K562 (cell line): Measurements from ENCODE around the gene XRCC3. TPM values are rescaled to one million over a fixed set of nuclear protein-coding genes. Genes with fewer than 3 reads are reported as not detected.

Source experiments
- BRCA1 ChIP-seq, 2 experiments: fragments of 450-650 bp in 1 of 2; sonication (generic) in 1 of 2; formaldehyde crosslinking in 1 of 2; IDR thresholded peaks; 2 replicates each; pipeline versions ENCODE4 v1.5.0 to v1.6.1; 2017 to 2020; ENCODE audit warnings: mild to moderate bottlenecking in 1 of 2, missing genetic modification reagents in 1 of 2
- CBFB ChIP-seq: sonication (generic); formaldehyde crosslinking; IDR thresholded peaks from 2 replicates; pipeline ENCODE4 v1.4.0; 2020; ENCODE audit warnings: mild to moderate bottlenecking, missing genetic modification reagents
- CHCHD3 ChIP-seq: fragments of 250-450 bp; sonication (Bioruptor Pico); IDR thresholded peaks from 2 replicates; pipeline ENCODE4 v2.1.2; 2022; ENCODE audit warnings: mild to moderate bottlenecking
- ELF1 ChIP-seq: fragments of 200-800 bp; sonication (Bioruptor generic); IDR thresholded peaks from 2 replicates; pipeline ENCODE4 v1.6.1; 2016; ENCODE audit warnings: missing genetic modification characterization, missing compliant biosample characterization
- ETV1 ChIP-seq: fragments of 450-650 bp; conservative IDR thresholded peaks from 2 replicates; pipeline ENCODE4 v1.6.1; 2016; ENCODE audit warnings: missing genetic modification characterization, control low read depth, low read depth, missing compliant biosample characterization
- FOXP1 ChIP-seq: sonication (generic); formaldehyde crosslinking; IDR thresholded peaks from 2 replicates; pipeline ENCODE4 v1.8.0; 2022; ENCODE audit warnings: mild to moderate bottlenecking, missing genetic modification reagents
- GABPB1 ChIP-seq: sonication (generic); formaldehyde crosslinking; IDR thresholded peaks from 2 replicates; pipeline ENCODE4 v1.8.0; 2022; ENCODE audit warnings: mild to moderate bottlenecking, missing genetic modification reagents
- MIER1 ChIP-seq: fragments of 450-650 bp; IDR thresholded peaks from 2 replicates; pipeline ENCODE4 v1.6.1; 2016; ENCODE audit warnings: antibody characterized with exemption, mild to moderate bottlenecking, low read depth
- MYBL2 ChIP-seq, 2 experiments: fragments of 450-650 bp in 1 of 2; sonication (generic) in 1 of 2; formaldehyde crosslinking in 1 of 2; IDR thresholded peaks; 2 replicates each; pipeline versions ENCODE4 v1.6.1 to v1.8.1; 2017 to 2022; ENCODE audit warnings: borderline replicate concordance in 1 of 2, inconsistent platforms in 1 of 2, low read depth in 1 of 2, mild to moderate bottlenecking in 1 of 2, missing genetic modification reagents in 1 of 2, moderate library complexity in 1 of 2
- NFATC3 ChIP-seq: fragments of 450-650 bp; IDR thresholded peaks from 2 replicates; pipeline ENCODE4 v1.6.1; 2017; ENCODE audit warnings: mild to moderate bottlenecking
- OTX1 ChIP-seq: fragments of 450-650 bp; formaldehyde crosslinking; IDR thresholded peaks from 2 replicates; pipeline ENCODE4 v1.4.0; 2022; ENCODE audit warnings: mild to moderate bottlenecking
- SRSF7 ChIP-seq: fragments of 200-400 bp; formaldehyde crosslinking; optimal IDR thresholded peaks from 2 replicates; pipeline ENCODE3; 2017; ENCODE audit warnings: mild to moderate bottlenecking, low read depth, low read length
- TFAM ChIP-seq: fragments of 250-450 bp; sonication (Bioruptor Pico); conservative IDR thresholded peaks from 2 replicates; pipeline ENCODE4 v1.5.0; 2021; ENCODE audit warnings: mild to moderate bottlenecking, moderate library complexity
- ZNF586 ChIP-seq: fragments of 450-650 bp; formaldehyde crosslinking; conservative IDR thresholded peaks from 2 replicates; pipeline ENCODE4 v1.4.0; 2020; ENCODE audit warnings: mild to moderate bottlenecking, moderate library complexity
- polyA plus RNA-seq, 8 experiments: library from polyadenylated mRNA; depleted of rRNA in 4 of 8; stranded (reverse) in 5 of 8; unstranded in 3 of 8; fragments of >200 nt; fragmentation: Nextera tagmentation in 2 of 8; fragmentation: Illumina TruSeq in 1 of 8; extraction: Ambion mirVana in 2 of 8; extraction: Trizol in 1 of 8; gene quantifications; 2 replicates each; pipeline versions ENCODE4 v1.2.1 to v1.2.3, GENCODE V29; 2011 to 2014; ENCODE audit warnings: inconsistent platforms in 1 of 8, missing spikeins in 1 of 8
- total RNA-seq, 7 experiments: library from RNA; depleted of rRNA in 6 of 7; stranded (reverse); fragments of >200 nt in 6 of 7; fragmentation: Illumina TruSeq in 2 of 7; extraction: Trizol in 2 of 7; gene quantifications; 2 replicates each; pipeline versions ENCODE4 v1.2.1 to v1.2.3, GENCODE V29; 2011 to 2021; ENCODE audit warnings: low replicate concordance in 1 of 7
- TF ChIP-seq, protein P1 (sequence below), 2 experiments: IDR thresholded peaks; 2 replicates each; pipeline ENCODE4 v1.6.1; 2012; ENCODE audit warnings: improper control_type of control experiment in 2 of 2, low read depth in 2 of 2, low read length in 2 of 2, borderline replicate concordance in 1 of 2
- TF ChIP-seq, protein P2 (sequence below): fragments of 450-650 bp; formaldehyde crosslinking; conservative IDR thresholded peaks from 2 replicates; pipeline ENCODE4 v1.4.0; 2022; ENCODE audit warnings: mild to moderate bottlenecking, missing genetic modification characterization
- TF ChIP-seq, protein P3 (sequence below): fragments of 250-450 bp; sonication (Bioruptor Pico); IDR thresholded peaks from 2 replicates; pipeline ENCODE4 v1.8.0; 2021; ENCODE audit warnings: mild to moderate bottlenecking, moderate library complexity
- TF ChIP-seq, protein P4 (sequence below): sonication (generic); formaldehyde crosslinking; IDR thresholded peaks from 2 replicates; pipeline ENCODE4 v1.8.0; 2022; ENCODE audit warnings: mild to moderate bottlenecking, missing genetic modification reagents
- TF ChIP-seq, protein P5 (sequence below): sonication (generic); formaldehyde crosslinking; IDR thresholded peaks from 2 replicates; pipeline ENCODE4 v1.8.0; 2022; ENCODE audit warnings: mild to moderate bottlenecking, missing genetic modification reagents

The XRCC3 gene
- total and polyA plus RNA-seq, 9 of the 15 experiments (the other 6 are each of a cell fraction or from before 2014, with no cell fraction given): 0.34 to 59.3 (median 30.3) TPM

DNA sequence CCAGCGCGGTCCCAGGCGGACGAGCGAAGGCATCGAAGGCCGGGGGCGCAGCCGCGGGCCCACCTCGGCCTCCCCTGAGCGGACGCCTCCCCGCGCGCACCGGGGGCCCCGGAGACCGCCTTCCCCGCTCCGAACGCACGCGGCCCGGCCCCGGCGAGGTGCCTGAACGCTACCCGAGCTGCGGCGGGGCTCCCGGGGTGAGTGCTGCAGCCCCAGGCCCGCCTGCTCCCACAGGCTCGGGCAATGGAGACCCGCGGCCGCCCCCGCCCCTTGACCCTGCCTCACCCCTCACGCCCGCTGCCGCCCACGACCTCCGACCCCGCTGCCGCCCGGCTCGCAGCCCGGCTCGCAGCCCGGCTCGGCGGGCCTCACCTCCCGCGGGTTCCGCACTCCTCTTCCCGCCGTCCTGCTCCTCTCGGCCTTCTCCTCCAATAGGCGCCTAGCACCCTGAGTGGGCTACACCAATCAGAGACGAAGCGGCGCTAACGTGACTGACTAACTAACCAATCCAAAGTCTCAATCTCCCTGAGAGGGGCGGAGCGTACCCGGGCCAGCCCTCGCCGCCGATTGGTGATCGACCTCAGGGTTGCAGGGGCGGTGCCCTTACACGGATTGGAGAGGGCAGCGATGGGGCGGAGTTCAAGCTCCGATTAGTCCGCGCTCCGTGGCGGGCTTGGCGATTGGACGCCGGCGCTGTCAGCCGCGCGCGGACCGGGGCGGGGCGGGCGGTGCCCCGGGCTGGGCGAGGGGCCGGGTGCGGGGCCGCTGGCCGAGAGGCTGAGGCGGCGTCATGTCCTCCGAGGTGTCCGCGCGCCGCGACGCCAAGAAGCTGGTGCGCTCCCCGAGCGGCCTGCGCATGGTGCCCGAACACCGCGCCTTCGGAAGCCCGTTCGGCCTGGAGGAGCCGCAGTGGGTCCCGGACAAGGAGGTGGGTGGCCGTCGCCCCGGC, at the start of gene XRCC3, which contains the start of gene ZFYVE21 (continued):
- TF ChIP-seq ETV1: no peak
- TF ChIP-seq, protein P1, sequence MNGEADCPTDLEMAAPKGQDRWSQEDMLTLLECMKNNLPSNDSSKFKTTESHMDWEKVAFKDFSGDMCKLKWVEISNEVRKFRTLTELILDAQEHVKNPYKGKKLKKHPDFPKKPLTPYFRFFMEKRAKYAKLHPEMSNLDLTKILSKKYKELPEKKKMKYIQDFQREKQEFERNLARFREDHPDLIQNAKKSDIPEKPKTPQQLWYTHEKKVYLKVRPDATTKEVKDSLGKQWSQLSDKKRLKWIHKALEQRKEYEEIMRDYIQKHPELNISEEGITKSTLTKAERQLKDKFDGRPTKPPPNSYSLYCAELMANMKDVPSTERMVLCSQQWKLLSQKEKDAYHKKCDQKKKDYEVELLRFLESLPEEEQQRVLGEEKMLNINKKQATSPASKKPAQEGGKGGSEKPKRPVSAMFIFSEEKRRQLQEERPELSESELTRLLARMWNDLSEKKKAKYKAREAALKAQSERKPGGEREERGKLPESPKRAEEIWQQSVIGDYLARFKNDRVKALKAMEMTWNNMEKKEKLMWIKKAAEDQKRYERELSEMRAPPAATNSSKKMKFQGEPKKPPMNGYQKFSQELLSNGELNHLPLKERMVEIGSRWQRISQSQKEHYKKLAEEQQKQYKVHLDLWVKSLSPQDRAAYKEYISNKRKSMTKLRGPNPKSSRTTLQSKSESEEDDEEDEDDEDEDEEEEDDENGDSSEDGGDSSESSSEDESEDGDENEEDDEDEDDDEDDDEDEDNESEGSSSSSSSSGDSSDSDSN (IDR thresholded peaks at IDR 0.05; ENCODE audit: borderline replicate concordance in 1 of 2, low read depth in 2 of 2, low read length in 2 of 2): 0 out of 4 replicates have a peak, but pooled peaks of 1 of the 2 experiments have one; percentile 20
- TF ChIP-seq MIER1: no peak
- TF ChIP-seq, protein P2, sequence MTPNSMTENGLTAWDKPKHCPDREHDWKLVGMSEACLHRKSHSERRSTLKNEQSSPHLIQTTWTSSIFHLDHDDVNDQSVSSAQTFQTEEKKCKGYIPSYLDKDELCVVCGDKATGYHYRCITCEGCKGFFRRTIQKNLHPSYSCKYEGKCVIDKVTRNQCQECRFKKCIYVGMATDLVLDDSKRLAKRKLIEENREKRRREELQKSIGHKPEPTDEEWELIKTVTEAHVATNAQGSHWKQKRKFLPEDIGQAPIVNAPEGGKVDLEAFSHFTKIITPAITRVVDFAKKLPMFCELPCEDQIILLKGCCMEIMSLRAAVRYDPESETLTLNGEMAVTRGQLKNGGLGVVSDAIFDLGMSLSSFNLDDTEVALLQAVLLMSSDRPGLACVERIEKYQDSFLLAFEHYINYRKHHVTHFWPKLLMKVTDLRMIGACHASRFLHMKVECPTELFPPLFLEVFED (CRISPR knock-in tag): no peak
- TF ChIP-seq, protein P3, sequence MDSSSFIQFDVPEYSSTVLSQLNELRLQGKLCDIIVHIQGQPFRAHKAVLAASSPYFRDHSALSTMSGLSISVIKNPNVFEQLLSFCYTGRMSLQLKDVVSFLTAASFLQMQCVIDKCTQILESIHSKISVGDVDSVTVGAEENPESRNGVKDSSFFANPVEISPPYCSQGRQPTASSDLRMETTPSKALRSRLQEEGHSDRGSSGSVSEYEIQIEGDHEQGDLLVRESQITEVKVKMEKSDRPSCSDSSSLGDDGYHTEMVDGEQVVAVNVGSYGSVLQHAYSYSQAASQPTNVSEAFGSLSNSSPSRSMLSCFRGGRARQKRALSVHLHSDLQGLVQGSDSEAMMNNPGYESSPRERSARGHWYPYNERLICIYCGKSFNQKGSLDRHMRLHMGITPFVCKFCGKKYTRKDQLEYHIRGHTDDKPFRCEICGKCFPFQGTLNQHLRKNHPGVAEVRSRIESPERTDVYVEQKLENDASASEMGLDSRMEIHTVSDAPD (CRISPR knock-in tag): no peak
- TF ChIP-seq SRSF7: no peak
- no peak for TF ChIP-seq BRCA1 (IDR thresholded peaks at IDR 0.05)
- no peak for TF ChIP-seq BRCA1 (CRISPR knock-in tag; IDR thresholded peaks at IDR 0.05)
- TF ChIP-seq OTX1: no peak
- no peak for TF ChIP-seq ELF1 (tag)
- peak; percentile 59; the same call in 1 of the 2 replicates for TF ChIP-seq FOXP1 (CRISPR knock-in tag)
- TF ChIP-seq ZNF586 (CRISPR knock-in tag): no peak
- no peak for TF ChIP-seq TFAM
- TF ChIP-seq CHCHD3 (CRISPR knock-in tag): no peak
- TF ChIP-seq CBFB (CRISPR knock-in tag): no peak
- no peak for TF ChIP-seq MYBL2 (IDR thresholded peaks at IDR 0.05; ENCODE audit: low read depth)
- no peak for TF ChIP-seq MYBL2 (CRISPR knock-in tag; IDR thresholded peaks at IDR 0.05; ENCODE audit: borderline replicate concordance)
- TF ChIP-seq GABPB1: peak; percentile 34; the same call in 1 of the 2 replicates
- TF ChIP-seq NFATC3: peak; percentile 38; the same call in 1 of the 2 replicates
- TF ChIP-seq, protein P4, sequence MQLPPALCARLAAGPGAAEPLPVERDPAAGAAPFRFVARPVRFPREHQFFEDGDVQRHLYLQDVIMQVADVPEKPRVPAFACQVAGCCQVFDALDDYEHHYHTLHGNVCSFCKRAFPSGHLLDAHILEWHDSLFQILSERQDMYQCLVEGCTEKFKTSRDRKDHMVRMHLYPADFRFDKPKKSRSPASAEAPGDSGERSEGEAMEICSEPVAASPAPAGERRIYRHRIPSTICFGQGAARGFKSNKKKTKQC (CRISPR knock-in tag): peak; percentile 64; the same call in 1 of the 2 replicates
- TF ChIP-seq, protein P5, sequence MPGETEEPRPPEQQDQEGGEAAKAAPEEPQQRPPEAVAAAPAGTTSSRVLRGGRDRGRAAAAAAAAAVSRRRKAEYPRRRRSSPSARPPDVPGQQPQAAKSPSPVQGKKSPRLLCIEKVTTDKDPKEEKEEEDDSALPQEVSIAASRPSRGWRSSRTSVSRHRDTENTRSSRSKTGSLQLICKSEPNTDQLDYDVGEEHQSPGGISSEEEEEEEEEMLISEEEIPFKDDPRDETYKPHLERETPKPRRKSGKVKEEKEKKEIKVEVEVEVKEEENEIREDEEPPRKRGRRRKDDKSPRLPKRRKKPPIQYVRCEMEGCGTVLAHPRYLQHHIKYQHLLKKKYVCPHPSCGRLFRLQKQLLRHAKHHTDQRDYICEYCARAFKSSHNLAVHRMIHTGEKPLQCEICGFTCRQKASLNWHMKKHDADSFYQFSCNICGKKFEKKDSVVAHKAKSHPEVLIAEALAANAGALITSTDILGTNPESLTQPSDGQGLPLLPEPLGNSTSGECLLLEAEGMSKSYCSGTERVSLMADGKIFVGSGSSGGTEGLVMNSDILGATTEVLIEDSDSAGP (CRISPR knock-in tag): no peak
